T47D (cell line): Measurements from ENCODE around the gene TBXAS1.

Experiments used
- DNase-seq, 2 experiments: peaks; one replicate each; pipeline versions ENCODE4 v3.0.0 to v3.0.0-alpha.2; 2011 to 2012; ENCODE audit warnings: low read depth in 1 of 2, low spot score in 1 of 2
- JUND ChIP-seq: IDR thresholded peaks from 2 replicates; pipeline ENCODE4 v1.6.1; 2012; ENCODE audit warnings: low read depth
- in situ Hi-C: cut with HindIII; loops from 2 replicates; pipeline ENCODE4 v1.10.0; 2016; ENCODE audit warnings: low sequenced_read_pairs, low pct_unique_long_range_greater_than_20kb

The TBXAS1 gene

GRCh38 chr7:140009735-140010134 is 180.7 kb downstream of the TBXAS1 start:
- in situ Hi-C loops: no loop called here
- DNase-seq: no peak
- TF ChIP-seq JUND: no peak

GRCh38 chr7:140010194-140010895 is 181.3 kb downstream of the TBXAS1 start:
- TF ChIP-seq JUND: no peak
- in situ Hi-C loops: no loop called here
- DNase-seq: no peak

GRCh38 chr7:140013676-140014075 is 184.6 kb downstream of the TBXAS1 start:
- in situ Hi-C loops: no loop called here
- DNase-seq: no peak
- TF ChIP-seq JUND: no peak

- in situ Hi-C loops: no loop called here
- no peak for DNase-seq
- TF ChIP-seq JUND: no peak
Measured at GRCh38 chr7:140014123-140014522, 185.1 kb downstream of the TBXAS1 start.

GRCh38 chr7:140015471-140015970 is 186.5 kb downstream of the TBXAS1 start:
- TF ChIP-seq JUND: no peak
- in situ Hi-C loops: no loop called here
- no peak for DNase-seq

- in situ Hi-C loops: no loop called here
- no peak for TF ChIP-seq JUND
- no peak for DNase-seq
Measured at GRCh38 chr7:140016540-140016939, 187.5 kb downstream of the TBXAS1 start.

- in situ Hi-C loops: no loop called here
- DNase-seq: no peak
- no peak for TF ChIP-seq JUND
Measured at GRCh38 chr7:140017034-140017433, 188.0 kb downstream of the TBXAS1 start.

- no peak for TF ChIP-seq JUND
- in situ Hi-C loops: no loop called here
- DNase-seq: no peak
Measured at GRCh38 chr7:140017543-140017942, 188.5 kb downstream of the TBXAS1 start.

- no peak for TF ChIP-seq JUND
- in situ Hi-C loops: no loop called here
- DNase-seq: no peak
Measured at GRCh38 chr7:140018125-140019043, 189.3 kb downstream of the TBXAS1 start.

GRCh38 chr7:140019172-140019571 is 190.1 kb downstream of the TBXAS1 start:
- in situ Hi-C loops: no loop called here
- DNase-seq: no peak
- no peak for TF ChIP-seq JUND

GRCh38 chr7:140019606-140020005 is 190.5 kb downstream of the TBXAS1 start:
- in situ Hi-C loops: no loop called here
- DNase-seq: no peak
- no peak for TF ChIP-seq JUND

GRCh38 chr7:140021603-140022002 is 192.5 kb downstream of the TBXAS1 start:
- in situ Hi-C loops: no loop called here
- no peak for TF ChIP-seq JUND

More at GRCh38 chr7:140021603-140022002, 192.5 kb downstream of the TBXAS1 start:
- DNase-seq: no peak
